Measurements from ENCODE around the gene LPAR2. TPM values are rescaled to one million over a fixed set of nuclear protein-coding genes. Genes with fewer than 3 reads are reported as not detected.

The LPAR2 gene
- total and polyA plus RNA-seq, 8 donors = 9.6 to 28.6 (median 11.4) TPM

GRCh38 chr19:19619849-19620210, 8.2 kb downstream of the LPAR2 start:
- H3K9me3 ChIP-seq = no peaks in the 10 kb centered on the region
- intact Hi-C loops (cut with DNase I) = no loop called here
- H3K27me3 ChIP-seq = no peaks in the 10 kb centered on the region
- FAIRE-seq = no peak
- no peak overlapping the region for H3K27ac ChIP-seq
- TF ChIP-seq, protein P1, sequence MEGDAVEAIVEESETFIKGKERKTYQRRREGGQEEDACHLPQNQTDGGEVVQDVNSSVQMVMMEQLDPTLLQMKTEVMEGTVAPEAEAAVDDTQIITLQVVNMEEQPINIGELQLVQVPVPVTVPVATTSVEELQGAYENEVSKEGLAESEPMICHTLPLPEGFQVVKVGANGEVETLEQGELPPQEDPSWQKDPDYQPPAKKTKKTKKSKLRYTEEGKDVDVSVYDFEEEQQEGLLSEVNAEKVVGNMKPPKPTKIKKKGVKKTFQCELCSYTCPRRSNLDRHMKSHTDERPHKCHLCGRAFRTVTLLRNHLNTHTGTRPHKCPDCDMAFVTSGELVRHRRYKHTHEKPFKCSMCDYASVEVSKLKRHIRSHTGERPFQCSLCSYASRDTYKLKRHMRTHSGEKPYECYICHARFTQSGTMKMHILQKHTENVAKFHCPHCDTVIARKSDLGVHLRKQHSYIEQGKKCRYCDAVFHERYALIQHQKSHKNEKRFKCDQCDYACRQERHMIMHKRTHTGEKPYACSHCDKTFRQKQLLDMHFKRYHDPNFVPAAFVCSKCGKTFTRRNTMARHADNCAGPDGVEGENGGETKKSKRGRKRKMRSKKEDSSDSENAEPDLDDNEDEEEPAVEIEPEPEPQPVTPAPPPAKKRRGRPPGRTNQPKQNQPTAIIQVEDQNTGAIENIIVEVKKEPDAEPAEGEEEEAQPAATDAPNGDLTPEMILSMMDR (IDR thresholded peaks at IDR 0.05) = no peak
- DNase-seq = peak in 1 of 6 donors; percentile 26
- H3K4me3 ChIP-seq = no peak overlapping the region
- H3K36me3 ChIP-seq = no peaks in the 10 kb centered on the region
- WGBS, 2 donors = 74 to 77% methylated on average over 7 of the region's 7 CpGs
- H3K4me1 ChIP-seq = no peaks in the 10 kb centered on the region
- no peak for ATAC-seq

- no peak overlapping the region for H3K27ac ChIP-seq
- 36 to 40% methylated on average over 21 of the region's 21 CpGs for WGBS, 2 donors
- H3K9me3 ChIP-seq = no peaks in the 10 kb centered on the region
- peak in 2 of 6 donors; percentile 35 to 60 for DNase-seq
- peak overlapping the region in 1 of 4 donors; percentile 37 for H3K4me3 ChIP-seq
- intact Hi-C loops (cut with DNase I) = no loop called here
- peak; percentile 18 to 45 (median 22) for ATAC-seq
- H3K4me1 ChIP-seq = no peaks in the 10 kb centered on the region
- H3K36me3 ChIP-seq = no peaks in the 10 kb centered on the region
- TF ChIP-seq, protein P1 (IDR thresholded peaks at IDR 0.05) = no peak
- H3K27me3 ChIP-seq = no peaks in the 10 kb centered on the region
- FAIRE-seq = no peak
Measured at GRCh38 chr19:19619181-19619848, 8.7 kb downstream of the LPAR2 start.

GRCh38 chr19:19618219-19619051, 9.6 kb downstream of the LPAR2 start, which contains the start of gene PBX4:
Gene PBX4, minus strand, starts transcription at chr19:19618687. Its CDS starts 58 bp downstream, at chr19:19618629.
- Histone ChIP-seq H3K27ac (no peak within 1 kb of the TSS), H3K4me1 (no peaks in the 10 kb centered on the region), H3K4me3 (peak within 1 kb of the TSS; percentile 7 to 37 (median 26)), H3K27me3 (no peaks in the 10 kb centered on the region), H3K36me3 (no peaks in the 10 kb centered on the region), H3K9me3 (no peaks in the 10 kb centered on the region)
- 5 to 6% methylated on average over 55 to 80 of the region's 80 CpGs for WGBS, 2 donors
- FAIRE-seq = no peak
- peak; percentile 86 to 95 (median 94) for DNase-seq
- peak; percentile 97 to 99 (median 98) for ATAC-seq
- intact Hi-C loops (cut with DNase I) = no loop called here
- TF ChIP-seq, protein P1 (IDR thresholded peaks at IDR 0.05) = no peak

- Histone ChIP-seq H3K9me3 (no peaks in the 10 kb centered on the region), H3K36me3 (no peaks in the 10 kb centered on the region), H3K4me1 (no peaks in the 10 kb centered on the region), H3K27me3 (no peaks in the 10 kb centered on the region), H3K27ac (no peak overlapping the region), H3K4me3 (no peak overlapping the region)
- ATAC-seq (no peak), FAIRE-seq (no peak), DNase-seq (no peak)
- WGBS, 2 donors = 86 to 90% methylated on average over 3 of the region's 3 CpGs
- TF ChIP-seq, protein P1 (IDR thresholded peaks at IDR 0.05) = no peak
- intact Hi-C loops (cut with DNase I) = no loop called here
Measured at GRCh38 chr19:19615086-19615485, 12.9 kb downstream of the LPAR2 start.

All from pancreas (tissue), 10 donors.